ENCODE measurements around the gene MOB3B.

MOB3B gene

DNA sequence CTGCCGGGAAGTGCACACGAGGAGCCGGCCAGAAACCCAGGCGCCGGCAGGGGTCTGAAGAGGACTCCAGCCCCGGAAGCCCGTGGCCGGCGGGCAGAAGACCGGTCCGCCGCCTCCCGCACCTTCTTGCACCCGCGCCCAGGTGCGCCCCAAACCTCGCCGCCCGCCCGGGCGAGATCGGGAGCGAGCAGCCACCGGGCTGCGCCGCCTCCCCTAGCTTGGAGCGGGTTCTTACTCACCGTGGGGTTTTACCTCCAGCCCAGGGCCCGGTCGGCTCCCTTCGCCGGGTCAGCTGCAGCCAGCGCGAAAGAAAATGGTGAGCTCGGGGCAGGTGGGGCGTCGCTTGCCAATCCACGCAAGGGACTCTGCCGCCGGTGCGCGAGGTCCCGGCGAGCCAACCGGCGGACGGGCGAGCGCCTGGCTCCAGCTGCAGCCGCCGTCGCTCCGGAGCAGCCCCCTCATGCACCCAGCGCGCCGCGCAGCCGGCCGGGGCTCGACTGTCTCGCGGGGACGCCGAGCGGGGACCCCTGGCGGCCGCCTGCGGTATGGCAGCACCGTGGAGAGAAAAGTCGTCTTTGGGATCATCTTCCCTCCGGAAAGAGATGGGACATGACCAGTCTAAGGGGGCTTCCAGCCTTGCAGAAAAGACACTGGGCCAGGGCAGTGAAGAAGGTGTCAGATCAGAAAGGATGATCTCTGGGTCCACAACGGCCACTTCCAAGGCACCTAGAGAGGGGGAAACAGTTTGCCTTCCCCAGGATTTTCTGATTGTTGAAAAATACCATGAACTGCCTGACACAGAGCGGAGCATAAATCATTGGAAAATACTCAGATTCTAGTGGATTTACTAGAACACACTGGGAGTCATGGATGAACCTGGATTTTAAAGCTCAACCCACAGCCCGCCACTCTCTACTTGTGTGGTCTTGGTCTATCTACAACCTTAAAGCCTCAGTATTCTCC, at the start of gene MOB3B:
MOB3B (minus strand) TSS at position 499 of the 963 bp plus-strand sequence. CDS start 74,264 bp downstream, outside the sequence.
- peak; percentile 91 for DNase-seq

GRCh38 chr9:27573634-27574590, 44.3 kb upstream of the MOB3B start:
- DNase-seq = peak; percentile 95

DNA sequence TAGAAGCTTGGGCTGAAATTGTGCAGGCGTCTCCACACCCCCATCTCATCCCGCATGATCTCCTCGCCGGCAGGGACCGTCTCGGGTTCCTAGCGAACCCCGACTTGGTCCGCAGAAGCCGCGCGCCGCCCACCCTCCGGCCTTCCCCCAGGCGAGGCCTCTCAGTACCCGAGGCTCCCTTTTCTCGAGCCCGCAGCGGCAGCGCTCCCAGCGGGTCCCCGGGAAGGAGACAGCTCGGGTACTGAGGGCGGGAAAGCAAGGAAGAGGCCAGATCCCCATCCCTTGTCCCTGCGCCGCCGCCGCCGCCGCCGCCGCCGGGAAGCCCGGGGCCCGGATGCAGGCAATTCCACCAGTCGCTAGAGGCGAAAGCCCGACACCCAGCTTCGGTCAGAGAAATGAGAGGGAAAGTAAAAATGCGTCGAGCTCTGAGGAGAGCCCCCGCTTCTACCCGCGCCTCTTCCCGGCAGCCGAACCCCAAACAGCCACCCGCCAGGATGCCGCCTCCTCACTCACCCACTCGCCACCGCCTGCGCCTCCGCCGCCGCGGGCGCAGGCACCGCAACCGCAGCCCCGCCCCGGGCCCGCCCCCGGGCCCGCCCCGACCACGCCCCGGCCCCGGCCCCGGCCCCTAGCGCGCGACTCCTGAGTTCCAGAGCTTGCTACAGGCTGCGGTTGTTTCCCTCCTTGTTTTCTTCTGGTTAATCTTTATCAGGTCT, 43.5 kb upstream of the MOB3B start, which contains the start of gene C9orf72:
C9orf72 (minus strand) TSS at position 564 of the 716 bp plus-strand sequence. CDS start 6,361 bp downstream, outside the sequence.
- DNase-seq = peak; percentile 92

DNA sequence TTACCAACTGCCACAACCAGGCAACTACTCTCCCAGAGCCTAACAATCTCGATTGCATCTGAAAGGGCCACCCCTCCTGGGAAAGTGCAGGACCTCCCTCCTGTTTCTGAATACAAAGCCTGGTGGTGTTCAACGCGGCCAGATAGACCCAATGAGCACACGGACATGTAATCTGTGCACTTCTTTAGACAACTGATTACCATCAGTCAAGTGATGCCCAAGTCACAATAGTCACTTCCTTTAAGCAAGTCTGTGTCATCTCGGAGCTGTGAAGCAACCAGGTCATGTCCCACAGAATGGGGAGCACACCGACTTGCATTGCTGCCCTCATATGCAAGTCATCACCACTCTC, 42.9 kb upstream of the MOB3B start:
- DNase-seq = no peak

DNA sequence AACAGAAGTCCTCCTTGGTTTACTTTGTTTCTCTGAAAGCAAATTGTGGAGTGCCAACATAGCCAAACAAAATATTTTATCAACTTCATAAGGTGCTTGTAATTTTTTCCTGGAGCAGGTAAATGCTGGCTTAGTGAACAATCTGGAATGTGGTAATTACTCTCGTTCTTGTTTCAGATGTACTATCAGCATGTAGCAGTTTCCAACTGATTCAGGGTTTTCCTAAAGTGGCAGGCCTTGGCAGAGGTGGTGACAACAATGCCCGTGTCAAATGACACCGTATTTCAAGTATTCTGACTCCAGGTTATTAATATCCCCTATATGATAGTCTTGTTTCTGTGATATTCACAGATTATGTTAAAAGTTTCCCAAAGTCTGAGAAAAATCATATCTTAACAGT, 42.4 kb upstream of the MOB3B start:
- no peak for DNase-seq

DNA sequence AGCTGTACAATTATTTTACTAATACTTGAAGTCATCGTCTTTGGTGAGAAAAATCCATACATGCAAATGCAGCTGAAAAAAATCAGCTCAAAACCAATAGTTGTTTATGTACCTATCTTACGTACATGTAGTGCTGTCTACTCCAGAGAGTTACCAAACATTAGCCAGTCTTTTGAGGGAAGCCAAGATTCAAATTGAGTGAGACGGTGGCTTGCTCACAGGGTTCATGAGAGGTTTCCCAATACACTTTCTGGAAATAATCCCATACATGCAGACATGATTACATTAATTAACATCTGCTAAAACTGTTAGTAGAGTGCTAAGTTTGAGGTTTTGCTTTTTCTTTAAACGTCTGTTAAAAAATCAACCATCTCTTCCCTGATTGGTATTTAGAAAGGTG, 41.4 kb upstream of the MOB3B start:
- DNase-seq = no peak

DNA sequence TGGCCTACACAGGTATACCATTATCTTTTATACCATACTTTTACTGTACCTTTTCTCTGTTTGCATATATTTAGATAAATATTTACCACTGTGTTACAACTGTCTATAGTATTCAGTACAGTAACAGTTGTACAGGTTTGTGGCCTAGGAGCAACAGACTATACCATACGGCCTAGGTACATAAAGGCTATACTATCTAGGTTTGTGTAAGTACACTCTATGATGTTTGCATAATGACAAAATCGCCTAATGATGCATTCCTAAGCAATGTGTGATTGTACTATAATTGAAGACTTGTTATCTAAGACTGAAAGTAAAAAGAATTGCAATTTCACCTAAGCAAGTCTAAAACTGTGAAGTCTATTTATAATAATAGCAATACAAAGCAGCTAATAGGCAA, 39.8 kb upstream of the MOB3B start:
- DNase-seq = no peak

DNA sequence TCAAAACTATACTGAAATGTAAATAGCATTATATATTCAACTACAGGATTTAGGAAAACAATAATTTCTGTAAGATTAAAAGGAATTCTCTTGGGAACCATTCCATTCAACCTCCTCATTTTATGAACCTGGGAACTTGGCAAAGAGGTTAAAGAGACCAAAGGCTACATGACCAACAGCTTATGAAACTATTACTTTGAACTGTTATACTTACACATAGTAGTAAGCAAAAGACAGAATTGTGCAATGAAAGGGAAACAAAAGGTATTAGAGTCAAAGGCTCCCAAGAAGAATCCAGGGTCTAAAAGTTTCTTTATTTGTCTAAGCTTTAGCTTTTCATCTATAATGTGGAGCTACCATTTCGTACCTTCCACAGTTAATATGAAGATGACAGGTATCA, 36.5 kb upstream of the MOB3B start:
- no peak for DNase-seq

DNA sequence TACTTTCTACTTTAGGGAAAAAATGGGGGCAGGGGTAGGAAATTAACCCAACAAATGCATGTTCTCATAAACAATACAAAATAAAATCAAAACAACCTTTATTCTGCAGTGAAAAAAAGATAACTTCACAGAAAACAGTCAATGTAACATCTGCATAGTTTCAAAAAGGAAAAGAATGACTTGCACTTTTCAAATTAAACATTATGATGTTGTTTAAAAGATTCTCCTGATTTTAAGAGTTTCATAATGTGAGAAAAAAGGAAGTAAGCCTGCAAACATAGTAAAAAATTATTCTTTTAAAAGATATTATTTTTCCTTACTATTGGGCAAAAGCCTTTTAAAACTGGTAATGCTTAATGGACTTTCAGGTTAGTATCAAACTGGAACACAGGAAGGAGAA, 36.1 kb upstream of the MOB3B start:
- DNase-seq = no peak

DNA sequence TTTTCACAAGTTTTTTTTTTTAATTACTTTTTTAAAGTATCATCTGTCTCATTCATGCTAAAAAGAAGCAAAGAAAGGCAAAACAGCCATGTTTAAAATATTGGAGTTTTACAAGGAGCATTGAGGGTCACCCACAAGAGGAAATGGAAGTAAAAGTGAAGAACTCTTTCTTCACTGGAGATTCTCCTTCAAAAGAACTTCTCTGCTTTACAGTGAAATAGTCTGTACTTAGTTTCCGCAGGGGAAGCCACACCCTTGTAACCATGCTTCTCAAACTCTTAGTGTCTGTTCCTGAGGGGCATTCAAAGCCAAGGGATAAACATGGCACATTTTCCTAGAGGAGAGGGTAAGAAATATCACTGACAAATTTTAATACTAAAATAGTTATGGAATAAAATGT, 35.1 kb upstream of the MOB3B start:
- no peak for DNase-seq

GRCh38 chr9:27563738-27564430, 34.3 kb upstream of the MOB3B start:
- DNase-seq = no peak

DNA sequence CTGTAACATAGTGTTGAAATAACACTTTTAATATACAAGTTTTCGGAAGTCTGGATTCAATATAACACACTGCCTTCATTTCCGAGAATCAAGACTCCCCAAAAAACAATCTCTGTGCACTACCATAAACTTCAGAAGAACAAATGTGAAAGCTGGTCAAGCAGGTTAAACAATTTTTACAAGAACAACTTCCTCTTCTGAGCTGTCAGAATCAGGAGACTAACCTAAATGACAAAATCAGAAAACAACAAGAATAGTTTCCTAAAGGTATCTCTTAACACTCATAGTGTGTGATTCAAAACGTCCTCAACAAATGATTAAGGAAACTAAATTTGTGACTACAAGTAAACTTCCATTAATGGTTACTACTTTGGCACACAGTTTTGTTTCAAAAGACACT, 32.1 kb upstream of the MOB3B start:
- no peak for DNase-seq

- DNase-seq = no peak
Observed at GRCh38 chr9:27560457-27560856, 30.8 kb upstream of the MOB3B start.

DNA sequence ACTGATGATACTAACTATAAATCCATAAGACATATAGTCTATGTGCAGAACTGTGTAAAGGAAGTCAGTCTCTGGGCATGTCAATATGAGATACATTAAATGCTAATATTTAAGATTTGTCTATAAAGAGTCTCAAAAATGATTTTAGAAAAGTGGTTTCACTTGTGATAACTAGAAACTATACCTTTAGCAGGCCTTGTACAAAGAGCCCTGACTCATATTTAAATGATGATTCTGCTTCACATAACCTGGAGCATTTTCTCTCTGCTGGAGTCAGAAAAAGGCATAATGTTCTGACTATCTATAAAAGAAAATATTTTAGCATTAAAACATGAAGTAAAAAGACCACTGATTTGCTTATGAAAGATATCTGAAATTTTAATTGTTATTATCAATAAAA, 28.7 kb upstream of the MOB3B start:
- DNase-seq = no peak

- no peak for DNase-seq
Observed at GRCh38 chr9:27556470-27556869, 26.9 kb upstream of the MOB3B start.

DNA sequence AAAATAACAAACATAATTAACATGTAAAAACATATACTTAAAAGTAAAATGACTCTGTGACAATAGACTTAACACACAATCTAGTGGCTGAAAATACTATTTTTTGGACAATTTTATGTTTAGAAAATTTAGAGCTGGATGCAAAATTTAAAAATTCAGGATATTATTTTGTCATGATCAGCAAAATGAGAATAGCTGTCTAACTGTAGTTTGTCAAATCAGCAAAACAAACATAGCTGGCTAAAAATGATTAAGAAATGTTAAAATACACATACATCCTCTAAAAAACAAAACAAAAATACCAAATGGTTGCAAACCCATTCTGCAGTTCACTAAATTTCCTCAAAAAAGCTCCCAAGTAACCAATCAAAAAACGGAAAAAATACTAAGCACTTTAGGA, 25.1 kb upstream of the MOB3B start:
- no peak for DNase-seq

DNA sequence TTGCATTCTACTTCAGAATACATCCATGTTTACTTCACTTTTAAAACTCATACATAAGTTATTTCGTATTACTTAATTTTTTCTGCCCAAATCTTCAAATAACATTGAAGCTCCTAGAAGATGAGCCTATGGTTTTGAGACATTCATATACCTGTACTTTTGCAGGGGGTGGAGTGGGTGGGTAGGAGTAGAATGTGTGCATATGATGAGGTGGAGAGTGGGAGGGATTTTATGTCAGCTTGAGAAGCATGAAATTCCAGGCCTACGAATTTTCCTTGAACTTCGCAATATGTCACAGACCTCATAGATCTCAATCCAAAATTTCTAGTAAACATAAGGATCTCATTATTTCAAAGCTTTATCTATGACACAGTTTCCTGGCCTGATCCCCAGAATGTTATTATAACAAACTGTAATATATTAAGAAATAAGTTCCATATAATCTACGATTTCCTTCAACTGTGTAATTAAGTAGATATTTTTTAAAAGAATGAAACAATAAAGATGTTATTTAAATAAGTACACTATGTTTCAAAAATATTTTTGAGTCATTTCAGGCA, 19.7 kb upstream of the MOB3B start:
- no peak for DNase-seq

GRCh38 chr9:27548055-27548741, 18.6 kb upstream of the MOB3B start:
- DNase-seq = no peak

DNA sequence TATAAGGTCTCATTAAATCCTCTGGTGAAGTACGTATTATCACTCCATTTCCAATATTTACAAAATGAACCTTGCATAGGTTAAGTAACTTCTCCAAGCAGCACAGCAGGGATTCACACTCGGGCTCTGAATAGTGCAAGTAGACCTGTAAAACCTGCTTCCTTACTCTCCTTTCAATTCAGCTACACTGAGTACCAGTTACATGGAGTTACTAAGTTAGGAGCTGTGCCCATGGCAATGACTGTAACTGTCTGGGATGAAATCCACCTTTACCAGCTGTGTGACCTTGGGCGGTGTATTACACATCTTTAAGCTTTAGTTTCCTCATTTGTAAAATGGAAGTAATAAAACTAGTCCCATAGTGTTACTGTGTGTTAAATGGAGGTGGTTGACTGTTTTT, 15.9 kb upstream of the MOB3B start:
- no peak for DNase-seq

DNA sequence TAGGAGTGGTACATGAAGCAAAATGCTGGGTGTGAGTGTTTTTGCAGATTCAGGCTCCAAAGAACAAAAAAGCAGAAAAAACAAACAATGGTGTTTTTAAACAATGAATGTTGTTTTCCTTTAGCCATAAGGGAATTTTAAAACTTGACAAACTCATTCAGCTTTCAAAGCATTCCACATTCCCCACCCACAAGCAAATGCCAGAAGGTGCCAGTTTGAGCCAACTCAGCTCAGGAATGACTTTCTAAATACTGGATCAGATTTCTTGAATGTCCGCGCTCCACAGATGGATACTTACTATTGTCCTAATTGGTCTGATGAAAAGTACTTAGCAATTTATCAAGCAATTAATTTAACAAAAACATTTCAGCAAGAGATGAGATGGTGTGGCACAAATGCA, 12.9 kb upstream of the MOB3B start:
- no peak for DNase-seq

DNA sequence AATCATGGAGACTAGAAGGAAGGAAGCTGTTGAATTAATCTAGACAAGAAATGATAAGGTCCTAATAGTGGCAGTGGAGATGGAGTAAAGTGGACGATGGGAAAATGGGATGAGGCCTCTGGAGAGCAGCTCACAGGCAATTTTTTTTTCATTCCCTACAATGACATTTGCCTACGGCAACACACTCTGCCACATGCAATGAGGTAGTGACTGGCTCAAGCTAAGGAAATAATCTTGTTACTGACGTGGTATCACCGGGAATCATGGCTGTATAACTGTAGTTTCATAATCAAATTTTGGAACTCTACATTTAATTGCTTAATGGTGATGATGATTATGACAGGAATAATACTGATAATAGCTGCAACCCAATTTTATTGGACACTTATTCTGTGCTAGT, 12.1 kb upstream of the MOB3B start:
- no peak for DNase-seq

Measured in femur (tissue), 1 donor.